ENCODE measurements around the gene PADI6. TPM values are rescaled to one million over a fixed set of nuclear protein-coding genes. Genes with fewer than 3 reads are reported as not detected.
"Not testable (repeated sequence)": the region's sequence is repeated elsewhere in the genome, so short reads cannot be mapped to it uniquely, and the experiment has no call there.

The PADI6 gene
- total RNA-seq, 1 experiment from 2014 or later, result not detected

DNA sequence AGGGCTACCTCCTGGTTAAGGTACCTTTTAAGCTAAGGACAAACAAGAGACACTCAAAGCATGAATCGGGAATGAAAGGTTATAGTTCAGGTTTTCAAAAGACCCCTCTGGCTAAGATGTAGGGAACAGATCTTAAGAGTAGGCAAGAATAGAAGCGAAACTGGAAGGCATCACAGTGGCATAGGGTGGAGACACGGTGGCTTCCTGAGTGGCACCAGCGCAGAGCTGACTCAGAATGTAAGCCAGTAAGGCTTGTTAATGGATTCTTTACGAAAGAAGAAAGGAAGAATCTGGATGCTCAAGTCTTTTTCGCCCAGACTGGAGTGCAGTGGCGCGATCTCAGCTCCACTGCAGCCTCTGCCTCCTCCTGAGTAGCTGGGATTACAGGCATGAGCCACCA lies 21.2 kb downstream of the PADI6 start:
- no peak for DNase-seq (ENCODE audit: low read depth)
- in situ Hi-C loops (cut with HindIII; ENCODE audit: low pct_unique_long_range_greater_than_20kb, low sequenced_read_pairs), result no loop called here

DNA sequence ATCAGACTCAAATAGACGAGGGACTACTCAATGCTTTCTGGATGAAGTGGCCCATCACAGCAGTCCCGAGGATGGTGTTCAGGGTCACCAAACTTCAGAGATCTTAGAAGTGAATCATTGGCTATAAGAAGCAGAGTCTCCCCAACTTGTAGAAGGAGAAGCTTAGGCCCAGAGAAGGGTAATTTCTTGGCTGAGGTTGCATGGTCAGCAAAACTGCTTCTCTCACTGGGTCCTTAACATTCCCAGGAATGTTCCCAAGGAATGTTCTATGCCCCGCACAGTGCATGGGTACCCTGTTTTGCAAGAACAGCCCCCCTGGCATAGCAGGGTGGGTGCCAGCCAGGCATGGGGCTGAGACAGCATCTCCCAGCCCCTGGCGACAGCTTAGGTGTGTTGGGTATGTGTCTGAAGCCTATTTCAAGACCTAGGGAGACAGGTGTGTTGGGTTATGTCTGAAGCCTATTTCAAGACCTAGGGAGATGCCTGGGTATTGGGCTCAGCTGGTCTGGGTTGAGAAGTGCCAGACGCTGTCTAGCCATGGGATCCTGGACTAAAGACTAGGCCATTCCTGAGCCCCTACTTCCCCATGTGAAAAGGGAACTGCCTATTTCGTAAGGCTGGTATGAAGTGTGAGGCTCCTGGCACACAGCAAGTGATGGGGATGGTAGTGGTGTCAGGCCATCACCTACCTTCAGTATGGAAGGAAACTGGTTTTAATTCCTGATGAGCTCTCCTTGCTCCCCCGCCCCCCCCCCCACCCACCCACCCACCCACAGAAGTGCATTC lies 26.1 kb downstream of the PADI6 start:
- in situ Hi-C loops (cut with HindIII; ENCODE audit: low pct_unique_long_range_greater_than_20kb, low sequenced_read_pairs), result no loop called here
- no peak for DNase-seq (ENCODE audit: low read depth)

DNA sequence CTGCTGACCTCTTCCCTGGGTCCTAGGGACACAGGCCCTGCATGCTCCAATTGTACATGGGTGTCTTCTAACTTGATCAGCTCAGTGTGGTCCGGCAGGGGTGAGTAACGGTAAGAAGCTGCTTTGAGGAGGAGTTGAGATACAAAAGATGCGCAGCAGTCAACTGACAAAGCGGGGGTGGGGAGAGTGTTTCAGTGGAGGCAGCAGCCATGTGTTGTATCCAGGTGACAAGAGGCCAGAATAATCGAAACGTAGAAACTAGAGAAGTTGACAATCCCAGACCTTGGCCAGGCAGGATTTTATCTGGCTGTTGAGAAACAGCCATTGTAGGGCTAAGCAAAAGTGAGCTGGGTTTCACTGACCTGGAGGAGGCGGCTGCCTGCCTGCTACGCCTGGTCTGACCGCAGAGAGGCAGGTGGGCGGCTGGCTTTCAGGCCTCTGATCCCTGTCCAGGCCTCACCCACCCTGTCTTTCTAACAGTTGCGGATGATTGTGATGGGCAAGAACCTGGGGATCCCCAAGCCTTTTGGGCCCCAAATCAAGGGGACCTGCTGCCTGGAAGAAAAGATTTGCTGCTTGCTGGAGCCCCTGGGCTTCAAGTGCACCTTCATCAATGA lies 28.8 kb downstream of the PADI6 start:
- in situ Hi-C loops (cut with HindIII; ENCODE audit: low pct_unique_long_range_greater_than_20kb, low sequenced_read_pairs), result no loop called here

DNA sequence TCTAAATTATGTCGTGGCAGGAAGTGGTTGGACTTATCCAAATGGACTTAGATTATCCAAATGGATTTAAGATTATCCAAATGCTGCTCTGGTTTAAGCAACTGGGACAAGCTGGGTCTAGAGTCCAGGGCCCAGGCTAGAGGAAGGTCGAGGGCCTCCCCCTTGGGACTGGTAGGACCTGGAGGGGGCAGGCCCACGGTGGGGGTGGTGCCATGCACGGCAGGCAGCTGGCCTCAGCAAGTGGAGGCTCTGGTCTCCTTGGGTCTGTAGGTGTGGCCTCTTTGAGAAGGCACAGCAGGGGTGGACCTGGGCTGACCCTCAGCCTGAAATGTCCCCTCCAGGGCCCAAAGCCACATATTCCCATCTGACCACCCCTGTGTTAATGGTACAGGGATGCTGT lies 29.8 kb downstream of the PADI6 start:
- DNase-seq (ENCODE audit: low read depth), result no peak
- in situ Hi-C loops (cut with HindIII; ENCODE audit: low pct_unique_long_range_greater_than_20kb, low sequenced_read_pairs), result no loop called here

More for the DNA sequence above, 28.8 kb downstream of the PADI6 start:
- DNase-seq (ENCODE audit: low read depth), result no peak

DNA sequence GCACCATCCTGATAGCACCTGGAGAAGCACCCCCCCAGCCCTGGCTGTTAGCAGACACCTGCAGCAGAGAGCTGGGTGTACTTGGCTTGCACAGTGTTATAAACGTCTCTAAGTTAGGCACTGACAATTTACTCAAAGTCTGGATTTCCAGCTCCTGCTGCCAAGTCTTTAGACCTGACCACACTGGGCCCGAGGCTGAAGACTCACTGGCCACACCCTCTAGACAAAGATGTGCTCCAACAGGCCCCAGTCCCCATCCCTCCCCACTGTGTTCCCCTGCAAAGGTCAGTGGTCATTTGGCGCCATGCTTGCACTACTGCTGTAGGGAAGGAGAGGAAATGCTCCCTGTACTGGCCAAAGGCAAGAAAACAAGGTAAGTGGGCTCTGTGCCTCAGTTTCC lies 31.1 kb downstream of the PADI6 start:
- in situ Hi-C loops (cut with HindIII; ENCODE audit: low pct_unique_long_range_greater_than_20kb, low sequenced_read_pairs), result no loop called here
- DNase-seq (ENCODE audit: low read depth), result no peak

DNA sequence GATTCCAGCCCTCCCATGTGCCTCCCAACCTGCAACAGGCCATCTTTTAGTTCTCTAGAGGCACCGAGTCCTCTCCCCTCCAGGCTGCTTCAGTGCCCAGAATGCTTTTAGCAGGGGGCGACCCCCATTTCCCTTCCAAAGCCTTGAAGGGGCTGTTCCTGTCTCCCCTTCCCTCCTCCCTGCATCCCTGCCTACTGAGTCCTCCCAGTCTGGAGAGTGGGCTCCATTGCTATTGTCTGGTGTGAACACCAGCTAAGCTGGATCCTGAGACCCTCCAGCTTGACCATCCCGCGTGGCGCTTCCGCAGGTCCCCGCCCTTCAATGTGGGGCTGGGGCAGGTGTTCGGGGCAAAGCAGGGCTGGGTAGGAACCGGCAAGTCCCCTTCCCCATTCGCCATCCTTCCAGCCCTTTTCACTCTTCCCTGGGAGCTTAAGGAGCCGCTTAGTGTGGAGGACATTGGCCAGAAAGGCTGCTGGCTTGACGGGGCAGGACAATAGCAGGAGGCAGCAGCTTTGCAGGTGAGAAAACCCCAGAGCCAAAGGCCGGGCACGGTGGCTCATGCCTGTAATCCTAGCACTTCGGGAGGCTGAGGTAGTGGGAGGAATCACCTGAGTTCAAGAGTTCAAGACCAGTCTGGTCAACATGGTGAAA lies 32.2 kb downstream of the PADI6 start:
- in situ Hi-C loops (cut with HindIII; ENCODE audit: low pct_unique_long_range_greater_than_20kb, low sequenced_read_pairs), result no loop called here
- no peak for DNase-seq (ENCODE audit: low read depth)

DNA sequence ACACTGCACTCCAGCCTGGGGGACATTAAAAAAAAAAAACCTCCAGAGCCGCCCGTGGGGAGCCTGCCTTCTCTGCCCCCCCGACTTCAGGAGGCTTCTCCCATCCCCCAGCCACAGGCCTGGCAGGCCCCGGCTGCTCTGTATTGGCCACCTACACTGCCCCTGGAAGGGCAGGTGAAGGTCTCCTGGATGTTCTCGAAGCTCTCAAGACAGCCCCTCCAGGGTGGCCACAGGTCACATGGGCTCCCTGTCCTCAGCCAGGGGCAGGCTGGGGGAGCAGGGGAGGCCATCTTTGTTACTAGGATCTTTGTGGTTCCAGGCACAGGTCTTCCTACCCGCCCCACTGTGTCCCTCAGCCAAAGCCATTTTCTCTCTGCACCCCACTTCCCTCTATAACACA lies 32.8 kb downstream of the PADI6 start:
- in situ Hi-C loops (cut with HindIII; ENCODE audit: low pct_unique_long_range_greater_than_20kb, low sequenced_read_pairs), result no loop called here
- no peak for DNase-seq (ENCODE audit: low read depth)

DNA sequence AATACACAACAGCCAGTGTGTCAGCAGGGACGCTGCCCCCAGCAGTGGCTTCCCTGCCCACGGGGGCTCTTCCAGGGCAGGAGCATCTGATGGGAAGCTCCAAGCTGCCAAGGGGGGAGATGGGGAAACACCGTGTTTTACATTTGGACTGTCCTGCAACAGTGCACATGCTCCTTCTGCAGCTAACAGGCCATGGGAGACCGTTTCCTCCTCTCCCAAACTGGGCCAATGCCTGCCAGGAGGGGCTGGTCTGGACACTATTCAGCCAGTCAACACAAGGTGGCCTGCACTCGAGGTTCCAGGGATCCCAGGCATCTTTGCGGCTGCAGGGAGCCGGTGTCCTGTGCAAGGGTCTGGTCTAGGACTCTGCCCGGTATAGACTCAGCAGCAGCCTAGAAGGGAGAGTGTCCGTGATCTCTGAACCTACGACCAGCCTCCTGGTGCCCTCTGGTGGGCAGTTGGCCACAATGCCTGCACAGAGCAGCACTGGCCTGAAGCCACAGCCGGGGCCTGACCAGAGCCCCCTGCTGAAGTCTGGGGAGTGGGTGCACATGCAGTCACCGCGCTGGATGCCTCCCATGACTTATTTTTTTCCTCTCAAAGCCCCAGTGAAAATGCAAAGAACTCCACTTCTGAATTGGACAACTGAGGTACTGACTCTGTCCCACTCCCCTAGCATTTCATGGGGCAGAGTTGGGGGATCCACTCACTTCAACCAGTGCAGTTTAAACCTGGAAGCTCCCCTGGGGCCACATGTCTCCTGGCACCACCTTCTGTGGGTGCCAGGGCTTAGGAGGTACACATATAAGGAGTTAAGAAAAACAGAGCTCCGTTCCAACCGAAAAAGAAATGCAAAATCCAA lies 34.1 kb downstream of the PADI6 start:
- DNase-seq (ENCODE audit: low read depth), result peak; percentile 49
- in situ Hi-C loops (cut with HindIII; ENCODE audit: low pct_unique_long_range_greater_than_20kb, low sequenced_read_pairs), result no loop called here

DNA sequence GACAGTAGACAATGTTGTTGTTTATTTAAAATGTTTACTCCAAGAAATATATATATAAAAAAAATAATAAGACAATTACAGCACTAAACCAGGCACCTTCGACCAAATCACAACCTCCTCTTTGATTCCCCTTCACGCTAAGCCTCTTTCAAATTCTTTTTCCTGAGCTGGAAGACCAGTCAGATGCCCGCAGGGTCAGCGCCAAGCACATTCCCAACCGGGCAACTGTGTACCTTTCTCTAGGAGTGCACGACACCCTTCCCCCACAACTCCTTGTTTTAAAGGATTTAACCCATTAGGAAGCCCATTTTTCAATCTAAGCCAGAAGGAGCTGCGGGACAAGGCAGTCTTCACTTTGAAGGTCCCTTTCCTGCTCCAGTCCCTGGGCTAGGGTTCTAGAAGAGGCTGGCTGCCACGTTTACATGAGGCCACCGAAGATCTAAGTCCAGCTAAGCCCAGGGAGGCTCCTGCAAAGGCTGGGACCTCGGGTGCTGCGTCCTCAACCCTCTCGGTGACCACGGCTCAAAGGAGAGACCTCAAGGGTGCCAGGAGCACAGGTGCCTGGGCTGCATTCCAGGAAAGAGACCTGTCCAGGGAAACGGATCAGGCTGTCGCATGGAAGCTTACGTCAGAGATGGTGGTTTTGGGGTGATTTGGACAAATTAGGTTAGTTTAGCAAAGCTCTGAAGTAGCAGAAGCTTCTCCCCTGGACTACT lies 34.9 kb downstream of the PADI6 start:
- DNase-seq (ENCODE audit: low read depth); in situ Hi-C loops (cut with HindIII; ENCODE audit: low pct_unique_long_range_greater_than_20kb, low sequenced_read_pairs): not testable (repeated sequence)

DNA sequence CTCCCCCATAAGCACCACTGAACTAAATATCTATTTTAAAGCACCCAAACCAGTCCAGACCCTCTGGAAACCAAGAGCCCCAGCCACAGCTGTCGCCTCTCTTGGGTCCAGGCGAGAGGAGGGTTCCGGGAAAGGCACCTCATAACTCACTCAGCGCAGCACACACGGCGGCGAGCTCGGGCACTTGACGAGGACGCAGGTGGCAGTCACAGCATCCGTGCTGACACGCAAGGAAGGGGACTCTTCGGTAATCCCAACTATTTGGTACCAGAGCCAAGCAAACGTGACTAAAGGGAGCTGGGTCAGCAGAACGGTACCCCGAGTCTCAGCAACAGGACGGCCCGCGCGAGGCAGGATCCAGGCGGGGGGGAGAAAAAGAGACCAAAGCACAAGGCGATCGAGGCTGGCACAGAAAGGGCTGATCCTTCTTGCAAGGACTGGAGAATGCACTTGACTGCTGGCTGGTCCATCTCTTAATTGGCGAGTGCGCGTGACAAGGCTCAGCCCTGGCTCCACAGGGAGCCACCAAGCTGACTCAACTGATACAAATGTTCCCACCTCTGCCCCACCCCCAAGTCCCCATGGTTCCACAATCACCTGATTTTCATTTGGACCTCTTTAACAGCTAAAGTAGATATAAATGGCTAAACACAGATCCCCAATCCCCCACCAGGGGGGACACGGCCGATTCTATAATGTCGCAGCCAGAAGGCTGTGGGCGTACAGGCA lies 36.0 kb downstream of the PADI6 start:
- in situ Hi-C loops (cut with HindIII; ENCODE audit: low pct_unique_long_range_greater_than_20kb, low sequenced_read_pairs); DNase-seq (ENCODE audit: low read depth): not testable (repeated sequence)

DNA sequence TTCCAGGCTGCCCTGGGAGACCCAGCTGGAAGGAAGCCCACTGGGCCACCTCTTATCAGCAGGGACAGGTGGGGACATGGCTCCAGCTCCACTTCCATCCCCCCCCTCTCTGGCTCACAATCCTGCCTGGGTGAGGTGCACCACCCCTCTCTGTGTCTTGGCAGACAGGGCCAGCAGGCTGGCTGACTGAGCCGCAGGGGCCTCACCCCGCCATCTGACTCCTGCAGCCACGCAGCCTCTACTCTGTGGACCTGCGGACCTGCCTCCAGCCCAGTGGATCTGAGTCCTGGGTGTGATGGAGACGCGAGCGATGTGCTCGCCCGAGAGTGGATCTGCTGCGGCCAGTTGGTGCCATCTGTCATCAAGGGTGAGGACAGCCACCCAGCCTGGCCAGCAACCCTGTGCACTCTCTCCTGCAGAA lies 37.4 kb downstream of the PADI6 start:
- no peak for DNase-seq (ENCODE audit: low read depth)
- in situ Hi-C loops (cut with HindIII; ENCODE audit: low pct_unique_long_range_greater_than_20kb, low sequenced_read_pairs), result no loop called here

DNA sequence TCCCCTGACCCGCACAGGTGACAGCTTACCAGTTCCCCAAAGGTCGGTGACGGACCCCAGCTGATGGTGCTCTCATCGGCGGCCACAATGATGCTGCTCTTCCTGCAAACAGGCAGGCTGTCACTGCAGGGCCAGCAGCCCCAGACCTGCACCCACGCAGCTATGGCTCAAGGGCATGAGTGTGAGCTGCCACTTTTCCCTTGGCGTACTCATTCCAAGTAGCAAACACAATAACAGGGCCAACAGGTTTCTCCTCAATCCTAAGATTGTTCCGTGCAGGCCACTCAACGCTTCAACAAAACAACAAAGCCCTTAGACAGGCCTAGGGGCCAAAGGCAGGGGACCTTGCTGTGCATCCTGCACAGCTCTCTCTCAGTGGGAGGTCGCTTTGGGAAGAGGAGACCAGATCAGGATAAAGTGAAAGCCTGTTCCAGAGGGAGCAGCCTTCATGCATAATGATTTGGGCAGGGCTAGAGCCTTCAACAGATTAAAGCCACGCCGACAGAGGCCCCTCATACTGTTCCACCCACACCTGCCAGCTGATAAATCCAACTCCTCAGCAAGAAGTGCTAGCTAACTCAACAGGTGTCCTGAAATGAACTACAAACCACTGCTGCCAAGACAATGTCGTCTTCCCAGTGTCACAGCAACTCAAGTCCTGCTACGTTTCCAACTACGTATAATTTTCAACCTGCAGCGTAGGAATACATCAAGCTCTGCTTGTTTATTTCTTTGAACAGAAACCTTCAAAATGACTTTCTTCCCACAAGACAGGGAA lies 40.3 kb downstream of the PADI6 start:
- in situ Hi-C loops (cut with HindIII; ENCODE audit: low pct_unique_long_range_greater_than_20kb, low sequenced_read_pairs), result no loop called here
- DNase-seq (ENCODE audit: low read depth), result no peak

DNA sequence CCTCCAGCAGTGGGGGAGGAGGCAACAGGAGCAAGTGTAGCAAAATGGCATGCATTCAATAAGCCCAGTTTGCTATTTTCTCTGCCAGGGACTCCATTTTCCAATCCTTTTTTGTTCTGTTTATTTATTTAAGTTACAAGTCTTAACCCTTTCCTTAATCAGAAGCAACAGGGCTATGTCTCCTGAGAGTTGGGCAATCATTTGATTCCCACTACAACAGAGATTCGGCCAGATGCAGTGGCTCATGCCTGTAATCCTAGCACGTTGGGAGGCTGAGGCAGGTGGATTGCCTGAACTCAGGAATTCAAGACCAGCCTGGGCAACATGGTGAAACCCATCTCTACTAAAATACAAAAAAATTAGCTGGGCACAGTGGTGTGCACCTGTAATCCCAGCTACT lies 42.0 kb downstream of the PADI6 start:
- in situ Hi-C loops (cut with HindIII; ENCODE audit: low pct_unique_long_range_greater_than_20kb, low sequenced_read_pairs), result no loop called here
- DNase-seq (ENCODE audit: low read depth), result no peak

DNA sequence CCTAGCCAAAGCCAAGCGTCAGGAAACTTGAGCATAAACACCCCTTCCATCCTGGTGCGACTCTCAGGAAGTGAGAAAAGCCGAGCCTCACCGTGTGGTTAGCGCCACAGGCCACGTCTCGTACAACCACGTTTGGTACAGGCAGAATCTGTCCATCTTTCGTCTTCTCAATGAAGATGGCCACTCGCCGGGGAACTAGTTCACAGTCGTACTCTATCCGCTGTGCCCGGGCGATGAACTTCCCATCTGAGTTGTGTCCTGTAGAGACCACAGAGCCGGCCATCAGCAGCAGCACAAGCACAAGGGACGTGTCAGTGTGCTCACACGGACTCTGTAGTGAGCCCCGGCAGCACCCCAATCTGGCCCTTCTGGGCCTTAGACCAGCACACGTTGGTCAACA lies 44.4 kb downstream of the PADI6 start:
- DNase-seq (ENCODE audit: low read depth), result no peak
- in situ Hi-C loops (cut with HindIII; ENCODE audit: low pct_unique_long_range_greater_than_20kb, low sequenced_read_pairs), result no loop called here

DNA sequence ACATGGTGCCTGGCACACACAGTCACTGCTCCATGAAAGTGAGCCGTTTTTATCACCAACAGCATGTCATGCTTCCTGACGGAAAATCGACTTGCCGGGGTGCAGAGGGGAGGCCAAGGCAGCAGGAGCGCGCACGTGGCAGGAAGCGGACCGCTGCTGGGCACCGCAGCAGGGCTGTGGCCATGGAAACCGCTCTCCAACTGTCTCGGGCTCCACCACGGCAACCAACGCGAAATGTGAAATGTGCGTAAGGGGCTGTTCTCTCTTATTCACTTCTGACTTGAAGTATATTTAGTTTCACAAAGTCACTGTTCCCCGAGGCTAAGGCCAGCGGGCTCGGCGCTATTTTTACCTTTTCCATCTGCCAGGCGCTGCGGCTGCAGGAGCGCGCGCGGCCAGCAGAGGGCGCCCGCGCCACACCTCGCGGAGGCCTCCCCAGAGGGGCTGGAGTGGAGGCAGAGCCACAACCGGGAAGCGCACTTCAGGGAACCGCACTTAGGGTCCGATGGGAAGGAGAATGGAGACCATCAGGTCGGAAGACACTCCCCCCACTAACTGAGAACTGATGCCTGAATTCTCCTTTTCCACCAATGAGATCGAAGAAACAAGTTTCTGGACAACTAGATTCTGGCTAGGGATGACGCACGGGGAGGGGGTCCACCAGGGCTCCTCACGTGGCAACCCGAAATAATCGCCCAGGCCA lies 47.8 kb downstream of the PADI6 start:
- DNase-seq (ENCODE audit: low read depth), result peak; percentile 21
- in situ Hi-C loops (cut with HindIII; ENCODE audit: low pct_unique_long_range_greater_than_20kb, low sequenced_read_pairs), result no loop called here

DNA sequence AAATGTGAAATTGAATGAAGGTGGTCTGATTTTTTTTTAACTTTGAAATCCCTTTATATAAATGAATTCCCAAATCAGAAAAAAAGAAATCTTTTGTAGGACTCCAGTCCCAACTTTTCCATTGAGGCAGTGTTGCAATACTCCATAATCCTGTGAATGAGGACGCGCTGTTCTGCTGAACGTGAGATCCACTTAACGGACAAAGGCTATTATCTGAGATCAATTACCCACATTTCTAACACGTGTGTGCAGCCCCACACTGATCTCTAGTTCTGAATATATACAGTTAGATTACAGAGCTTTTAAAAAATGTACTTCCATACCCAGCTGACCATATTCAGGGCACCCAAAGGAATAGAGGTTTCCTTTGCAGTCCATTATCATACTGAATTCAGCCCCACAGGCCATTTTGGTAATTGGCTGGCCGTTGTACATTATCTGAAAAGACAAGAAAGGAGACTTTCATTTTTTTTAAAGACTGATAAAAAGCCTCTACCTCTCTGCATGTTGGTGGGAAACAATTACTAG lies 48.5 kb downstream of the PADI6 start:
- in situ Hi-C loops (cut with HindIII; ENCODE audit: low pct_unique_long_range_greater_than_20kb, low sequenced_read_pairs), result no loop called here
- DNase-seq (ENCODE audit: low read depth), result no peak

Data from Caki2 (cell line).